ENCODE measurements around the gene DISC1. TPM values are rescaled to one million over a fixed set of nuclear protein-coding genes. Genes with fewer than 3 reads are reported as not detected.
A peak's percentile ranks its signal among the peaks of the same experiment; 100 is the strongest.
"Not testable (repeated sequence)": the region's sequence is repeated elsewhere in the genome, so short reads cannot be mapped to it uniquely, and the experiment has no call there.

DISC1 gene
- total RNA-seq, 1 experiment from 2014 or later: 13.5 TPM

DNA sequence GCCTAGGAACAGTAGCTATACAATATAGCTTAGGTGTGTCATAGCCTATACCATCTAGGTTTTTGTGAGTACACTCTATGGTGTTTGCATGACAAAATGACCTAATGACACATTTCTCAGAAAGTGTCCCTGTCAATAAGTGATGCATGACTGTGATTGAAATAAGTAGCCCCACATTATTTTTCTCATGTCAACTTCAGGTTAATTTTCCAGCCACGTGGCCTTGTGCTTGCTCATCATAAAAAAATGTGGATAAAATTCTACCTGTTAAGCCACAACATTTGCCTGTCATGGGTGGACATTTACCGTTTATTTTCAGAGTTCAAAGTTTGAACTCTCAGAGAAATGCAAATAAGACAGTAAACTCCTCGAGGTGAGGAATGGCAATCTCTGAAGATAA, 5.5 kb downstream of the DISC1 start:
- CTCF ChIA-PET: no interaction called here
- H3K9me3 Mint-ChIP-seq (ENCODE audit: unreplicated experiment): no peaks in the 10 kb centered on the region
- TF ChIP-seq, protein P1, sequence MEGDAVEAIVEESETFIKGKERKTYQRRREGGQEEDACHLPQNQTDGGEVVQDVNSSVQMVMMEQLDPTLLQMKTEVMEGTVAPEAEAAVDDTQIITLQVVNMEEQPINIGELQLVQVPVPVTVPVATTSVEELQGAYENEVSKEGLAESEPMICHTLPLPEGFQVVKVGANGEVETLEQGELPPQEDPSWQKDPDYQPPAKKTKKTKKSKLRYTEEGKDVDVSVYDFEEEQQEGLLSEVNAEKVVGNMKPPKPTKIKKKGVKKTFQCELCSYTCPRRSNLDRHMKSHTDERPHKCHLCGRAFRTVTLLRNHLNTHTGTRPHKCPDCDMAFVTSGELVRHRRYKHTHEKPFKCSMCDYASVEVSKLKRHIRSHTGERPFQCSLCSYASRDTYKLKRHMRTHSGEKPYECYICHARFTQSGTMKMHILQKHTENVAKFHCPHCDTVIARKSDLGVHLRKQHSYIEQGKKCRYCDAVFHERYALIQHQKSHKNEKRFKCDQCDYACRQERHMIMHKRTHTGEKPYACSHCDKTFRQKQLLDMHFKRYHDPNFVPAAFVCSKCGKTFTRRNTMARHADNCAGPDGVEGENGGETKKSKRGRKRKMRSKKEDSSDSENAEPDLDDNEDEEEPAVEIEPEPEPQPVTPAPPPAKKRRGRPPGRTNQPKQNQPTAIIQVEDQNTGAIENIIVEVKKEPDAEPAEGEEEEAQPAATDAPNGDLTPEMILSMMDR (IDR thresholded peaks at IDR 0.05; ENCODE audit: insufficient read depth in 1 of 2, low read depth in 1 of 2, low read length in 1 of 2, severe bottlenecking in 1 of 2, unreplicated experiment in 1 of 2): no peak
- peaks cover 25% of the 10 kb centered on the region for H3K4me1 ChIP-seq
- H3K27ac Mint-ChIP-seq (ENCODE audit: unreplicated experiment): no peak overlapping the region
- H3K9me3 ChIP-seq: no peaks in the 10 kb centered on the region
- H3K36me3 Mint-ChIP-seq (ENCODE audit: insufficient read depth, unreplicated experiment): peaks cover 6% of the 10 kb centered on the region
- BruUV-seq (replicated peaks): no TSS peak
- H3K4me3 ChIP-seq (ENCODE audit: low read depth, low read length): no peak overlapping the region
- H3K4me3 Mint-ChIP-seq (ENCODE audit: unreplicated experiment): no peak overlapping the region
- H3K4me1 Mint-ChIP-seq (ENCODE audit: low read depth, unreplicated experiment): no peaks in the 10 kb centered on the region
- H3K36me3 ChIP-seq (ENCODE audit: control insufficient read depth, insufficient read depth, low read length): no peaks in the 10 kb centered on the region
- no peaks in the 10 kb centered on the region for H3K27me3 Mint-ChIP-seq (ENCODE audit: insufficient read depth, unreplicated experiment)
- peak in 1 of 2 experiments; percentile 4 for DNase-seq
- POLR2A ChIA-PET: no interaction called here
- intact Hi-C loops (cut with micrococcal nuclease; ENCODE audit: unreplicated experiment): loop anchor here (1.0 kb wide), 1 partner anchor 48 kb away; no protein-coding TSS in a partner anchor
- H3K27me3 ChIP-seq (replicated peaks; ENCODE audit: control insufficient read depth, insufficient read depth, low read length): no peaks in the 10 kb centered on the region

DNA sequence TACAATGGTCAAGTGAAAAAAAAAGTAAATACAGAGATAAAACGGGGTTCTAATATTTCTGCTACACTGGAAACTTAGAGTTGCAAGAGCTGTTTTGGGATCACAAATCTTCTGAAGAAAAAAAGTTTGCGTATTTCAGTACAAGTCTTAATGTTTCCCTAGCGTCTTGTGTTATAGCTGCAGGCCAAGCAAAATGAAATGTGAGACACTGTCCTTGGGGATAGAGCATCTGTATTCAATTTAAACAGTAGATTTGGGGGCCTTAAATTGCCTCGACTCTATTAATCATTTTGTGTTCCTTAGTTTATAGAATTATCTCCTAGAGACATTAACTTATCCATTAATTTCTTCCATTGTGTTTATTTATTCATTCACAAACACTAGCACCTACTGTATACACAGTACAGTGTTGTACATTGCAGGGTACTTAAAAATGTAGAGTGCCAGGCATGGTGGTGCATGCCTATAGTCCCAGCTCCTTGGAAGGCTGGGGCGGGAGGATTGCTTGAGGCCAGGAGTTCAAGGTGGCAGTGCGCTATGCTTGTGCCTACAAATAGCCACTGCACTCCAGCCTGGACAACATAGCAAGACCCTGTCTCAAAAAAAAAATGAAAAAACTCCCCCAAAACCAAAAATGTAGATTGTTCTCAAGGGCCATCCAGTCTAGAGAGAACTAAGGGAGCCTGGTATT, 7.9 kb downstream of the DISC1 start:
- POLR2A ChIA-PET: no interaction called here
- no peaks in the 10 kb centered on the region for H3K4me1 Mint-ChIP-seq (ENCODE audit: low read depth, unreplicated experiment)
- Histone ChIP-seq H3K9me3 (no peaks in the 10 kb centered on the region), H3K36me3 (ENCODE audit: control insufficient read depth, insufficient read depth, low read length) (no peaks in the 10 kb centered on the region), H3K4me1 (peaks cover 13% of the 10 kb centered on the region), H3K27me3 (replicated peaks; ENCODE audit: control insufficient read depth, insufficient read depth, low read length) (no peaks in the 10 kb centered on the region), H3K4me3 (ENCODE audit: low read depth, low read length) (no peak overlapping the region)
- CTCF ChIA-PET: no interaction called here
- no TSS peak for BruUV-seq (replicated peaks)
- H3K9me3 Mint-ChIP-seq (ENCODE audit: unreplicated experiment): no peaks in the 10 kb centered on the region
- H3K36me3 Mint-ChIP-seq (ENCODE audit: insufficient read depth, unreplicated experiment): peaks cover 6% of the 10 kb centered on the region
- no peaks in the 10 kb centered on the region for H3K27me3 Mint-ChIP-seq (ENCODE audit: insufficient read depth, unreplicated experiment)
- TF ChIP-seq, protein P1 (IDR thresholded peaks at IDR 0.05; ENCODE audit: insufficient read depth in 1 of 2, low read depth in 1 of 2, low read length in 1 of 2, severe bottlenecking in 1 of 2, unreplicated experiment in 1 of 2): no peak
- H3K4me3 Mint-ChIP-seq (ENCODE audit: unreplicated experiment): no peak overlapping the region
- H3K27ac Mint-ChIP-seq (ENCODE audit: unreplicated experiment): no peak overlapping the region
- no peak for DNase-seq
- intact Hi-C loops (cut with micrococcal nuclease; ENCODE audit: unreplicated experiment): no loop called here

DNA sequence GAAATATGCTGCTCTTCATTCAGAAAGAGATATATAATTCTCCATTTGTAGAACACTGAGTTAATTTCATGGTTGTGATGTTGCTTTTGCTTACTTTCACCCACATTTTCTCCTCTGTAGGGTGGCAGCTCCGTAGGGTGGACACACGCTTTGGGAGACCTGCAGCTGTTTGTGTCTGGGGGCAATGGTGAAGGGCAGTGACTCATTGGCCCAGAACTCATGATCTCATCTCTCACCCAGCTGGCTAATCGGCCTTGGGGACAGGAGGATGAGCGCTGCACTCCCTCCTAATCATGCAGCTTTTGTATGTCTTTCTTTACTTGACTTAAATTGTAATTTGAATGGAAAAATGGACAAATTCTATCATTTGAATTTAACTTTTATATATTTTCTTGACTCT, 9.6 kb downstream of the DISC1 start:
- Histone ChIP-seq H3K36me3 (ENCODE audit: control insufficient read depth, insufficient read depth, low read length) (no peaks in the 10 kb centered on the region), H3K4me3 (ENCODE audit: low read depth, low read length) (no peak overlapping the region), H3K27me3 (replicated peaks; ENCODE audit: control insufficient read depth, insufficient read depth, low read length) (no peaks in the 10 kb centered on the region), H3K4me1 (peaks cover 11% of the 10 kb centered on the region), H3K9me3 (no peaks in the 10 kb centered on the region)
- ChIA-PET POLR2A (no interaction called here), CTCF (no interaction called here)
- BruUV-seq (replicated peaks): no TSS peak
- Mint-ChIP-seq H3K9me3 (ENCODE audit: unreplicated experiment) (no peaks in the 10 kb centered on the region), H3K36me3 (ENCODE audit: insufficient read depth, unreplicated experiment) (peaks cover 6% of the 10 kb centered on the region), H3K27me3 (ENCODE audit: insufficient read depth, unreplicated experiment) (no peaks in the 10 kb centered on the region), H3K4me1 (ENCODE audit: low read depth, unreplicated experiment) (peaks cover 5% of the 10 kb centered on the region), H3K4me3 (ENCODE audit: unreplicated experiment) (no peak overlapping the region), H3K27ac (ENCODE audit: unreplicated experiment) (no peak overlapping the region)
- DNase-seq: no peak
- TF ChIP-seq, protein P1 (IDR thresholded peaks at IDR 0.05; ENCODE audit: insufficient read depth in 1 of 2, low read depth in 1 of 2, low read length in 1 of 2, severe bottlenecking in 1 of 2, unreplicated experiment in 1 of 2): no peak
- intact Hi-C loops (cut with micrococcal nuclease; ENCODE audit: unreplicated experiment): no loop called here

DNA sequence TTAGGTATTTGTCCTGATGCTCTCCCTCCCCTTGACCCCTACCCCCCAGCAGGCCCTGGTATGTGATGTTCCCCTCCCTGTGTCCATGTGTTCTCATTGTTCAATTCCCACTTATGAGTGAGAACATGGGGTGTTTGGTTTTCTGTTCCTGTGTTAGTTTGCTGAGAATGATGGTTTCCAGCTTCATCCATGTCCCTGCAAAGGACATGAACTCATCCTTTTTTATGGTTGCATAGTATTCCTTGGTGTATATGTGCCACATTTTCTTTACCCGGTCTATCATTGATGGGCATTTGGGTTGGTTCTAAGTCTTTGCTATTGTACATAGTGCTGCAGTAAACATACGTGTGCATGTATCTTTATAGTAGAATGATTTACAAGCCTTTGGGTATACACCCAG, 10.3 kb downstream of the DISC1 start:
- POLR2A ChIA-PET; H3K4me1 ChIP-seq; intact Hi-C loops (cut with micrococcal nuclease; ENCODE audit: unreplicated experiment); BruUV-seq (replicated peaks); H3K27ac Mint-ChIP-seq (ENCODE audit: unreplicated experiment); H3K9me3 Mint-ChIP-seq (ENCODE audit: unreplicated experiment); H3K27me3 ChIP-seq (replicated peaks; ENCODE audit: control insufficient read depth, insufficient read depth, low read length); H3K27me3 Mint-ChIP-seq (ENCODE audit: insufficient read depth, unreplicated experiment); H3K4me3 Mint-ChIP-seq (ENCODE audit: unreplicated experiment); H3K9me3 ChIP-seq; H3K36me3 ChIP-seq (ENCODE audit: control insufficient read depth, insufficient read depth, low read length); CTCF ChIA-PET; H3K36me3 Mint-ChIP-seq (ENCODE audit: insufficient read depth, unreplicated experiment); H3K4me1 Mint-ChIP-seq (ENCODE audit: low read depth, unreplicated experiment); DNase-seq; H3K4me3 ChIP-seq (ENCODE audit: low read depth, low read length): not testable (repeated sequence)

Measured in Caco-2 (cell line).